IPS-18a (cell line): ENCODE data around the gene KSR2.

Source experiments
- H3K27ac ChIP-seq: one replicate; pipeline ENCODE4 v1.5.1; 2013; ENCODE audit warnings: low read length
- H3K27me3 ChIP-seq: one replicate; pipeline ENCODE4 v1.6.1; 2013; ENCODE audit warnings: mild to moderate bottlenecking, low read length; ENCODE audit not compliant: control insufficient read depth, insufficient read depth
- H3K36me3 ChIP-seq: one replicate; pipeline ENCODE4 v1.6.1; 2013; ENCODE audit warnings: low read depth, low read length; ENCODE audit not compliant: control insufficient read depth
- H3K4me1 ChIP-seq: one replicate; pipeline ENCODE4 v1.6.1; 2013; ENCODE audit warnings: low read depth, low read length; ENCODE audit not compliant: control insufficient read depth
- H3K4me3 ChIP-seq: one replicate; pipeline ENCODE4 v1.5.1; 2013; ENCODE audit warnings: low read length
- H3K9ac ChIP-seq: one replicate; pipeline ENCODE4 v1.6.1; 2013; ENCODE audit warnings: mild to moderate bottlenecking, low read length, moderate library complexity
- H3K9me3 ChIP-seq: one replicate; pipeline ENCODE4 v1.6.1; 2013; ENCODE audit warnings: low read depth, low read length; ENCODE audit not compliant: control insufficient read depth

KSR2 gene

DNA sequence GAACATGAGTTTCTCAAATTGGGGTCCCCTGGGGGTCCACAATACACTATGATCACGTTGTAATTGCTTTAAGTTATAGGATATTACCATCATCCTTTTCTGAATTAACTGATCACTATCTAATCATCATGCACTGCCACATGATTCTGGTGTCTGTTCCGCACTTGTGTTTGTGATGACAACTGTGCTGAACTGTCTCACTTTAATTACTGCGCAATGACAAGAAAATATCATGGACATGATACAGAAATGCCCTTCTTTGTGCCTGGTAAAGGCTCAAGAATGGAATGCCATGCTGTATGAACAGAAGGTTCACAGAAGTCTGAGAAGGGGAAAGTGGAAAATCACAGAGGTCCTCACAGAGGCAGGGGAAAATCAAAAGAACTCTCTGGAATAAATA is 541.6 kb downstream of the KSR2 start:
- H3K27me3 ChIP-seq = no peaks in the 10 kb centered on the region
- H3K4me1 ChIP-seq = no peaks in the 10 kb centered on the region
- no peaks in the 10 kb centered on the region for H3K9me3 ChIP-seq
- H3K4me3 ChIP-seq = no peak overlapping the region
- no peak overlapping the region for H3K9ac ChIP-seq
- H3K36me3 ChIP-seq = no peaks in the 10 kb centered on the region
- H3K27ac ChIP-seq = no peak overlapping the region

DNA sequence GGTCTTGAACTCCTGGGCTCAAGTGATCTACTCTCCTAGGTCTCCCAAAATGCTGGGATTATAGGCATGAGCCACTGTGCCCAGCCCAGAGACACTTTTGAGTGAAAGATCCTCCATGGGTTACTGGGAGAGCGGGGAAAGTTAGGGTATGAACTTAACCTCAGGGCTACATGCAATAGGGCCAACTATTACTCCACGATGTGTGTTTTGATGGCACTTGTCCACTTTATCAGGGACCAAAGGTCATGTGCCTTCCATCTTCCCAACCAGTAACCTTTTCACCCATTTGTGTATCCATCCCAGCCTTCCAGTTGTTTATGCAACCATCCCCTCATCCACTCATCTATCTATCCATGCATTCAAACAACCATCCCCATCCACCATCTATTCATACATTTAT is 546.8 kb downstream of the KSR2 start:
- no peak overlapping the region for H3K27ac ChIP-seq
- no peaks in the 10 kb centered on the region for H3K36me3 ChIP-seq
- H3K9ac ChIP-seq = no peak overlapping the region
- H3K27me3 ChIP-seq = no peaks in the 10 kb centered on the region
- H3K9me3 ChIP-seq = no peaks in the 10 kb centered on the region
- H3K4me1 ChIP-seq = no peaks in the 10 kb centered on the region
- no peak overlapping the region for H3K4me3 ChIP-seq

GRCh38 chr12:117421068-117421752 is 547.6 kb downstream of the KSR2 start:
- no peak overlapping the region for H3K27ac ChIP-seq
- no peak overlapping the region for H3K4me3 ChIP-seq
- H3K9me3 ChIP-seq = no peaks in the 10 kb centered on the region
- H3K27me3 ChIP-seq = no peaks in the 10 kb centered on the region
- no peaks in the 10 kb centered on the region for H3K4me1 ChIP-seq
- H3K9ac ChIP-seq = no peak overlapping the region
- no peaks in the 10 kb centered on the region for H3K36me3 ChIP-seq

- no peaks in the 10 kb centered on the region for H3K4me1 ChIP-seq
- no peaks in the 10 kb centered on the region for H3K27me3 ChIP-seq
- H3K9ac ChIP-seq = no peak overlapping the region
- H3K36me3 ChIP-seq = no peaks in the 10 kb centered on the region
- no peaks in the 10 kb centered on the region for H3K9me3 ChIP-seq
- H3K27ac ChIP-seq = no peak overlapping the region
- H3K4me3 ChIP-seq = no peak overlapping the region
Observed at GRCh38 chr12:117417004-117417403, 551.8 kb downstream of the KSR2 start.

- Histone ChIP-seq H3K9me3 (no peaks in the 10 kb centered on the region), H3K4me3 (no peak overlapping the region), H3K27ac (no peak overlapping the region), H3K4me1 (peaks cover 10% of the 10 kb centered on the region), H3K27me3 (no peaks in the 10 kb centered on the region), H3K36me3 (no peaks in the 10 kb centered on the region), H3K9ac (no peak overlapping the region)
Observed at GRCh38 chr12:117412465-117413188, 556.2 kb downstream of the KSR2 start.

DNA sequence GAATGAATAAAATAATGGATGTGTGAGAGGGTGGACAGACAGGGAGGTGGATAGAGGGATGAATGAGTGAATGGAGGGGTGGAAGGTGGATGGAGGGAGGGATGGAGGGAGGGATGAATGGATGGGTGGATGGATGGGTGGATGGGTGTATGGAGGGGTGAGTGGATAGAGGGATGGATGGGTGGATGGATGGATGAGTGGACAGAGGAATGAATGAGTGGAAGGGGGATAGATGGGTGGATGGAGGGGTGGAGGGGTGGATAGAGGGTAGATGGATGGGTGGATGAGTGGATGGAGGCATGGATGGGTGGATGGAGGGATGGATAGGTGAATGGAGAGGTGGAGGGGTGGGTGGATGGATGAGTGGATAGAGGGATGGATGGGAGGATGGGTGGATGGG is 559.5 kb downstream of the KSR2 start:
- Histone ChIP-seq H3K4me3 (no peak overlapping the region), H3K27ac (no peak overlapping the region), H3K36me3 (no peaks in the 10 kb centered on the region), H3K27me3 (no peaks in the 10 kb centered on the region), H3K9me3 (no peaks in the 10 kb centered on the region), H3K4me1 (peaks cover 11% of the 10 kb centered on the region), H3K9ac (no peak overlapping the region)

DNA sequence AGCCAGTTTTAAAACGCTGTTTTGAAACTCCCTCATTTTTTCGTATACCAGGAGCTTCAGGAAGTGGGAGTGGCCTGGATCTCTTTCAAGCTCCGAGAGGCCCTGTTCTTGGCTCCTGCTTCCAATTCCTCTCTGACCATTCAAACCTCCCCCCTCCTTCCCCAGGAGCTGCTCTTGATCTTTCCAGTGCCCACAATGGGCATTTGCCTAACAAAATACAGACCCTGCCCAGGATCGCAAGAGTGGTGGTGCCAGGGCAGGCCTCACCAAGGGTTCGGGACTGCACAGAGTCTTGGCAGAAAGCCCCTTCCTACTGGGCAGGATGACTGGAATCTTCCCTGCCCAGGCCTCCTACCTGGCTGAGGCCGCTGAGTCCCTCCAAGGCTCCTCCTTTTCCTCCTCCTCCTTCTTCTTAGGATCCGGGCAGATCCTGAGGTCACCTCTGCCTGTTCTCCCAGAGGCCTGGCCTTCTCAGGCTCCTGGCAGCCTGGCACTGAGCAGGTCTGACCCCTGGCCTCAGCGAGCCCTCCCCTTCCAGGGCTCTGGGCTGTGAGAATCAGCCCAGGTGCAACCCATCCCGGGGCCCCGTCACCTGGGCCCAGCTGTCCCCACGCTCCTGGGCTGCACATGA is 560.5 kb downstream of the KSR2 start:
- H3K9me3 ChIP-seq = no peaks in the 10 kb centered on the region
- H3K27ac ChIP-seq = no peak overlapping the region
- H3K36me3 ChIP-seq = no peaks in the 10 kb centered on the region
- H3K9ac ChIP-seq = no peak overlapping the region
- no peaks in the 10 kb centered on the region for H3K27me3 ChIP-seq
- peaks cover 11% of the 10 kb centered on the region for H3K4me1 ChIP-seq
- no peak overlapping the region for H3K4me3 ChIP-seq

- Histone ChIP-seq H3K4me3 (no peak overlapping the region), H3K27me3 (no peaks in the 10 kb centered on the region), H3K9me3 (no peaks in the 10 kb centered on the region), H3K9ac (no peak overlapping the region), H3K36me3 (no peaks in the 10 kb centered on the region), H3K4me1 (peaks cover 11% of the 10 kb centered on the region), H3K27ac (no peak overlapping the region)
Observed at GRCh38 chr12:117404940-117405339, 563.9 kb downstream of the KSR2 start.

DNA sequence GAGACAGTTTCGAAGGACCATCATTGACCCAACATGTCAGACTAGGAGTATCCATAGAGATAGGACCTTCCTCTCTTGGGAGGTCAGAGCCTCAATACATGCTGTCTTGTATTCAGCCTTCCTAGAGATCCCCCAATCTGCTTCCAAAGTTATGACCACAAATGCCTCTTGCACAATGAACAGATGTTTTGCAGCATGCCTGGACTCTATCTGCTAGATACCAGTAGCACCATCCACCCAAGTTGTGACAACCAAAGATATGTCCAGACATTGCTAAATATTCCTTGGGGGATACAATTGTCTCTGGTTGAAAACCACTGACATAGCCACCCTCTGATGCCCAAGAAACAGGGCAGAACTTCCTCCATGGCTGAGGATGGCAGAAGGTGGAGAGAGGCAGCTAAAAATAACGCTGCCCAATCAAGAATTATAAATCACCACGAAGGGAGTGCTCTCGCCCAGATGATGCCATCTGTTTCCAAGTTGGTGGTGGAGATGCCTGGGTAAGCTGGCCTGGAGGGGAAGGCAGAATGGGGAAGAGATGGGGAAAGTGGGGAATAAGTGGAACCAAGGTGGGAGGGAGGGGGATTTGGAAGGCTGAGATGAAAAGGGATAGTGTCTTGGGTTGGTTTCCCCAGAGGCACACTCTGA is 564.5 kb downstream of the KSR2 start:
- Histone ChIP-seq H3K9ac (no peak overlapping the region), H3K27me3 (no peaks in the 10 kb centered on the region), H3K4me1 (peaks cover 11% of the 10 kb centered on the region), H3K9me3 (no peaks in the 10 kb centered on the region), H3K27ac (no peak overlapping the region), H3K4me3 (no peak overlapping the region), H3K36me3 (no peaks in the 10 kb centered on the region)

DNA sequence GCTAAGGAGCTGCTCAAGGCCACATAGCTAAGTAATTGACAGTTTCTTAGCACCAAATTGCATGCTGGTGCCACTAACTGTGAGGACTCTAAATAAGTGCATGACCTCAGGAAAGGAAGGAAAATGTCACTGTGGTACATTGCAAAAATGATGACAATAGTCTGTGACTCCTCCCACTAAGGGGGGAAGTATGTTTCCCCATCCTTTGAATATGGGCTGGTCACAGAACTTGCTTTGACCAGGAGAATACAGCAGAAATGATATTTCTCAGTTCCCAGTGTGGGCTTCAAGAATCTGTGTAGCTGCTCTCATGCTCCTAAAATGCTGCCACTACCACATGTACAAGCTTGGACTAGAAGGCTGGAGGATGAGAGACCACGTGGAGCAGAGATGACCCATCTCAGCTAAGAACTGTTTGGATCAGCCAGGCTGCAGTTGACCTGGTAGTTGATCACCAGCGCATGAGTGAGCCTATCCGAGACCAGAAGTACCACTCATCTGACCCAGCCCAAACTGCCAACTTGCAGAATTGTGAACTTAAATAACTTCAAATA is 565.1 kb downstream of the KSR2 start:
- H3K9me3 ChIP-seq = no peaks in the 10 kb centered on the region
- no peak overlapping the region for H3K4me3 ChIP-seq
- no peak overlapping the region for H3K9ac ChIP-seq
- peaks cover 11% of the 10 kb centered on the region for H3K4me1 ChIP-seq
- no peaks in the 10 kb centered on the region for H3K27me3 ChIP-seq
- no peaks in the 10 kb centered on the region for H3K36me3 ChIP-seq
- no peak overlapping the region for H3K27ac ChIP-seq
